OCI-LY7 (cell line): ENCODE data around the gene GPRIN2. TPM values are rescaled to one million over a fixed set of nuclear protein-coding genes. Genes with fewer than 3 reads are reported as not detected.

Source experiments
- BruUV-seq: library from RNA; stranded (reverse); fragments of 400-500 nt; replicated peaks from 2 replicates; lab custom pipeline; 2021; lab: Mats Ljungman, UMichigan
- CTCF ChIA-PET: fragments of 300-600 bp; sonication (Branson Sonifier 250); formaldehyde crosslinking; loops from one replicate; lab custom pipeline; 2022; ENCODE audit warnings: antibody characterized with exemption; ENCODE audit not compliant: unreplicated experiment; lab: Charles Lee
- POLR2A ChIA-PET: fragments of 300-600 bp; sonication (Branson Sonifier 250); formaldehyde crosslinking; loops from one replicate; lab custom pipeline; 2022; ENCODE audit warnings: antibody characterized with exemption; lab: Charles Lee
- DNase-seq: peaks from one replicate; pipeline ENCODE4 v3.0.0-alpha.2; 2015; ENCODE audit warnings: low spot score
- H2AFZ ChIP-seq: fragments of 200-600 bp; sonication (generic), shearing (Covaris generic); 2 replicates; pipeline ENCODE4 v1.6.1; 2014; ENCODE audit warnings: mild to moderate bottlenecking, antibody characterized with exemption, low read length, moderate library complexity
- H3K27ac ChIP-seq: fragments of 200-600 bp; sonication (generic); 2 replicates; pipeline ENCODE4 v1.5.1; 2014; ENCODE audit warnings: mixed run types, low read depth, mild to moderate bottlenecking, moderate library complexity, low read length, inconsistent platforms; ENCODE audit not compliant: poor library complexity, severe bottlenecking
- H3K36me3 ChIP-seq: fragments of 200-600 bp; sonication (generic); 2 replicates; pipeline ENCODE4 v1.6.1; 2014; ENCODE audit warnings: mild to moderate bottlenecking, antibody characterized with exemption, low read length, moderate library complexity, mixed read lengths; ENCODE audit not compliant: insufficient read depth
- H3K4me1 ChIP-seq: fragments of 200-600 bp; sonication (generic); 2 replicates; pipeline ENCODE4 v1.5.1; 2014; ENCODE audit warnings: mild to moderate bottlenecking, low read length; ENCODE audit not compliant: insufficient read depth, poor library complexity, severe bottlenecking
- H3K4me2 ChIP-seq: fragments of 200-600 bp; sonication (generic); 2 replicates; pipeline ENCODE4 v1.6.1; 2014; ENCODE audit warnings: mild to moderate bottlenecking, low read length
- H3K4me3 ChIP-seq: fragments of 200-600 bp; sonication (generic); 2 replicates; pipeline ENCODE4 v1.5.1; 2014; ENCODE audit warnings: mild to moderate bottlenecking, low read depth, low read length; ENCODE audit not compliant: poor library complexity, severe bottlenecking
- H3K79me2 ChIP-seq: fragments of 200-600 bp; sonication (generic); 2 replicates; pipeline ENCODE4 v1.6.1; 2016; ENCODE audit warnings: low read depth, mild to moderate bottlenecking, low read length, moderate library complexity, mixed read lengths; ENCODE audit not compliant: insufficient read depth
- H3K9me2 ChIP-seq: fragments of 200-600 bp; sonication (generic); 2 replicates; pipeline ENCODE4 v1.6.1; 2016; ENCODE audit warnings: mild to moderate bottlenecking, low read length, mixed read lengths; ENCODE audit not compliant: insufficient read depth
- H3K9me3 ChIP-seq: fragments of 200-600 bp; sonication (generic); 2 replicates; pipeline ENCODE4 v1.6.1; 2014; ENCODE audit warnings: mild to moderate bottlenecking, mixed run types, low read length, mixed read lengths
- H4K20me1 ChIP-seq: fragments of 200-600 bp; sonication (generic); 2 replicates; pipeline ENCODE4 v1.6.1; 2014; ENCODE audit warnings: mild to moderate bottlenecking, antibody characterized with exemption, low read length, moderate library complexity, mixed read lengths; ENCODE audit not compliant: insufficient read depth
- EZH2phosphoT487 ChIP-seq: fragments of 200-600 bp; sonication (generic); IDR thresholded peaks from 2 replicates; pipeline ENCODE4 v1.6.1; 2018; ENCODE audit warnings: low read depth, borderline replicate concordance, mild to moderate bottlenecking, mixed run types, antibody characterized with exemption, low read length, moderate library complexity, mixed read lengths
- intact Hi-C: fragments of 100-400 bp; cut with micrococcal nuclease; formaldehyde crosslinking; loops from one replicate; pipeline ENCODE4 v1.10.0; 2022; ENCODE audit not compliant: unreplicated experiment
- total RNA-seq, 2 experiments: library from RNA; depleted of rRNA in 1 of 2; stranded (reverse); fragments of >200 nt in 1 of 2; shearing (Covaris generic) in 1 of 2; gene quantifications; 2 replicates each; pipeline ENCODE4 v1.2.3, GENCODE V29; 2014 to 2022
- TF ChIP-seq, protein P1 (sequence below): fragments of 200-600 bp; sonication (generic); conservative IDR thresholded peaks from 2 replicates; pipeline ENCODE4 v1.5.1; 2014; ENCODE audit warnings: mild to moderate bottlenecking, antibody characterized with exemption, low read length, moderate library complexity, mixed read lengths

The GPRIN2 gene
- total RNA-seq, 2 experiments from 2014 or later, result not detected

DNA sequence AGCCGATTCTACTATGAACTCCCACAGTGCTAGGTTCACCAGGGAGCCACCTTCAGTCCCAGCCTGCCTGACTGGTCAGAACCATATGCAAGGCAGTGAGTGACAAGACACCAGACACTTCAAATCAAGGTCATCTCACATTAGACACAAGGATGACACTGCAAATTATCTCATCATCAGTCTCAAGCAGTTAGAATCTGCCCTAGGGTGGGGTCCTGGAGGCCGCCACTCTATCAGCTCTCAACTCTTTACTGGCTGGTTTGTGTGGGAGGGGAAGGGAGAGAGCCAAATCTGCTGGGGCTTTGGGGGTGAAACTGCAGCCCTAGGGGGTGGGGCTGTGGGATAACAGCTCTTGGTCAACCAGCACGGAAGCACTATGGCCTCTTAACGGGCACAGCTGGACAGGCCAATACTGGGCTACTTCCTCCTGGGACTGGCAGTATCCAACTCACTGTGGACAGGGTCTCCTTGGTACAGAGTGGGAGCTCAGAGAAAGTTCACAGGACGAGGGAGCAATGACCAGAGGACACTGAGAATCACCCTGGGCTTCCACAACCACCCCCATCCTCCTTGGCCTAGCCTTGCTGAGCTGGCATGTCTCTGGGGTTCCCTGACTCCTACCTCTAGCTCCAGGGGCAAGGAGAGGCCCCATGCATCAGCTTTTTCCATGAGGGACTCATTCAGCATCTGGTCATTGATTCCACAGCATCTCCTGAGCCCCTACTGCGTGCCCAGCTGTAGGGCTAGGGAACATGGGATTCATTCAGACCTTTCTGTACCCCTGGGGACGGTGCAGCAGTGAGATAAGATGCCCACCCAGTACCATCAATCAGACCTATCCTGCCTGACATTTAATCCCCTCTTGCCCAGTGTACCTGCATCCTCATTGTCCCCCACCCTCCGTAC, 5.4 kb downstream of the GPRIN2 start:
- Histone ChIP-seq H3K4me3 (no peak overlapping the region), H3K4me1 (no peaks in the 10 kb centered on the region), H3K79me2 (no peaks in the 10 kb centered on the region), H2AFZ (no peak overlapping the region), H3K27ac (no peak overlapping the region), H3K36me3 (no peaks in the 10 kb centered on the region), H3K4me2 (no peak overlapping the region), H3K9me2 (no peaks in the 10 kb centered on the region), H3K9me3 (no peaks in the 10 kb centered on the region), H4K20me1 (no peaks in the 10 kb centered on the region)
- CTCF ChIA-PET, result no interaction called here
- no TSS peak for BruUV-seq
- intact Hi-C loops, result no loop called here
- TF ChIP-seq, protein P1, sequence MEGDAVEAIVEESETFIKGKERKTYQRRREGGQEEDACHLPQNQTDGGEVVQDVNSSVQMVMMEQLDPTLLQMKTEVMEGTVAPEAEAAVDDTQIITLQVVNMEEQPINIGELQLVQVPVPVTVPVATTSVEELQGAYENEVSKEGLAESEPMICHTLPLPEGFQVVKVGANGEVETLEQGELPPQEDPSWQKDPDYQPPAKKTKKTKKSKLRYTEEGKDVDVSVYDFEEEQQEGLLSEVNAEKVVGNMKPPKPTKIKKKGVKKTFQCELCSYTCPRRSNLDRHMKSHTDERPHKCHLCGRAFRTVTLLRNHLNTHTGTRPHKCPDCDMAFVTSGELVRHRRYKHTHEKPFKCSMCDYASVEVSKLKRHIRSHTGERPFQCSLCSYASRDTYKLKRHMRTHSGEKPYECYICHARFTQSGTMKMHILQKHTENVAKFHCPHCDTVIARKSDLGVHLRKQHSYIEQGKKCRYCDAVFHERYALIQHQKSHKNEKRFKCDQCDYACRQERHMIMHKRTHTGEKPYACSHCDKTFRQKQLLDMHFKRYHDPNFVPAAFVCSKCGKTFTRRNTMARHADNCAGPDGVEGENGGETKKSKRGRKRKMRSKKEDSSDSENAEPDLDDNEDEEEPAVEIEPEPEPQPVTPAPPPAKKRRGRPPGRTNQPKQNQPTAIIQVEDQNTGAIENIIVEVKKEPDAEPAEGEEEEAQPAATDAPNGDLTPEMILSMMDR, result no peak
- TF ChIP-seq EZH2phosphoT487, result no peak
- POLR2A ChIA-PET, result no interaction called here
- no peak for DNase-seq

DNA sequence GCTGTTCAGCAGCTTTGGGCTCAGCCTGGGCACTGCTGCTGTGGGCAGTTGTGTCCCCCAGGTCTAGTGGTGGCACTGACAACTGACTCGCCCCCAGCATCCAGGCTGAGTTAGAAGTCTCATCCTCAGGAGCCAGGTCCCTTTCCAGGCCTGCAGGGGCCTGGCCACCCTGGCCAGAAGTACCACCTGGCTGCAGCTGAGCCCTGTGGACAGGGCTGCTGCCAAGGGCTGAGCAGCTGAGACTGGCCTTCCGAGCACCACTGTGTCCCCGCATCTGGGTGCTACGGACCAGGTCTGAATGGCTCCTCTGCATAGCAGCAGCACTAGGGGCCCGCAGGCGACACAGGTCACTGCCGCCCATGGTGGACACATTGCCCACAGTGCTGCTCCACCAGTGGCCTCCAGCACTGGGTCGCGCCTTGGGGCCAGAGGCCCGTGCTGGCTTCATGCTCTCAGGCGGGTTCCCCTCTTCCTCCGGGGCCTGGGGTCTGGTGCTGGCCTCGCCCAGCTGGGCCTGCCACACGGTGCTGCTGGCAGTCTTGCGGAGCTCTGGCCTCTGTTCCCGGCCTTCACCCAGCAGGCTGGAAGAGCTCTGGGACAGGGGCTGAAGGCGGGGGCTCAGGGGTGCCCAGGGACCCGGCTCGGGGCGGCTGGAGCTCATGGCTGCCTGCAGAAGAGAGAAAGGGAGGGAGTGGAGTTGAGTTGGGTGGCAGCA, 6.2 kb downstream of the GPRIN2 start:
- ChIA-PET POLR2A (no interaction called here), CTCF (no interaction called here)
- no peak for DNase-seq
- Histone ChIP-seq H3K9me3 (no peaks in the 10 kb centered on the region), H3K9me2 (no peaks in the 10 kb centered on the region), H3K4me2 (no peak overlapping the region), H3K27ac (no peak overlapping the region), H4K20me1 (no peaks in the 10 kb centered on the region), H3K79me2 (no peaks in the 10 kb centered on the region), H3K4me3 (no peak overlapping the region), H2AFZ (no peak overlapping the region), H3K4me1 (no peaks in the 10 kb centered on the region), H3K36me3 (no peaks in the 10 kb centered on the region)
- intact Hi-C loops, result no loop called here
- no TSS peak for BruUV-seq
- TF ChIP-seq, protein P1, result no peak
- no peak for TF ChIP-seq EZH2phosphoT487
